ENCODE data around the gene TMEM117. TPM values are rescaled to one million over a fixed set of nuclear protein-coding genes. Genes with fewer than 3 reads are reported as not detected.

Gene TMEM117
- total and polyA plus RNA-seq, 10 of the 15 experiments (the other 5 are each of a cell fraction or from before 2014, with no cell fraction given) = 3.1 to 8.2 (median 6.1) TPM

- no peak for TF ChIP-seq ZNF687 (IDR thresholded peaks at IDR 0.05)
- TF ChIP-seq TCF3 (IDR thresholded peaks at IDR 0.05; ENCODE audit: borderline replicate concordance, insufficient read depth, low read depth, low read length) = no peak
- TF ChIP-seq SREBF1 (IDR thresholded peaks at IDR 0.05; ENCODE audit: low read length) = no peak
- TF ChIP-seq RUNX3 (IDR thresholded peaks at IDR 0.05; ENCODE audit: low read length) = no peak
- TF ChIP-seq RCOR1 (conservative IDR thresholded peaks at IDR 0.05; ENCODE audit: low read depth, low read length) = no peak
- no peak for TF ChIP-seq CEBPZ (IDR thresholded peaks at IDR 0.05; ENCODE audit: low read depth, low read length)
- no peak for TF ChIP-seq PML (IDR thresholded peaks at IDR 0.05; ENCODE audit: low read length)
- no peak for TF ChIP-seq NKRF (conservative IDR thresholded peaks at IDR 0.05)
- TF ChIP-seq, protein P1, sequence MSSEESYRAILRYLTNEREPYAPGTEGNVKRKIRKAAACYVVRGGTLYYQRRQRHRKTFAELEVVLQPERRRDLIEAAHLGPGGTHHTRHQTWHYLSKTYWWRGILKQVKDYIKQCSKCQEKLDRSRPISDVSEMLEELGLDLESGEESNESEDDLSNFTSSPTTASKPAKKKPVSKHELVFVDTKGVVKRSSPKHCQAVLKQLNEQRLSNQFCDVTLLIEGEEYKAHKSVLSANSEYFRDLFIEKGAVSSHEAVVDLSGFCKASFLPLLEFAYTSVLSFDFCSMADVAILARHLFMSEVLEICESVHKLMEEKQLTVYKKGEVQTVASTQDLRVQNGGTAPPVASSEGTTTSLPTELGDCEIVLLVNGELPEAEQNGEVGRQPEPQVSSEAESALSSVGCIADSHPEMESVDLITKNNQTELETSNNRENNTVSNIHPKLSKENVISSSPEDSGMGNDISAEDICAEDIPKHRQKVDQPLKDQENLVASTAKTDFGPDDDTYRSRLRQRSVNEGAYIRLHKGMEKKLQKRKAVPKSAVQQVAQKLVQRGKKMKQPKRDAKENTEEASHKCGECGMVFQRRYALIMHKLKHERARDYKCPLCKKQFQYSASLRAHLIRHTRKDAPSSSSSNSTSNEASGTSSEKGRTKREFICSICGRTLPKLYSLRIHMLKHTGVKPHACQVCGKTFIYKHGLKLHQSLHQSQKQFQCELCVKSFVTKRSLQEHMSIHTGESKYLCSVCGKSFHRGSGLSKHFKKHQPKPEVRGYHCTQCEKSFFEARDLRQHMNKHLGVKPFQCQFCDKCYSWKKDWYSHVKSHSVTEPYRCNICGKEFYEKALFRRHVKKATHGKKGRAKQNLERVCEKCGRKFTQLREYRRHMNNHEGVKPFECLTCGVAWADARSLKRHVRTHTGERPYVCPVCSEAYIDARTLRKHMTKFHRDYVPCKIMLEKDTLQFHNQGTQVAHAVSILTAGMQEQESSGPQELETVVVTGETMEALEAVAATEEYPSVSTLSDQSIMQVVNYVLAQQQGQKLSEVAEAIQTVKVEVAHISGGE (CRISPR knock-in tag; IDR thresholded peaks at IDR 0.05) = no peak
- no peak for TF ChIP-seq GABPA (IDR thresholded peaks at IDR 0.05; ENCODE audit: low read depth)
- TF ChIP-seq FOXK2 (IDR thresholded peaks at IDR 0.05) = no peak
- TF ChIP-seq, protein P2, sequence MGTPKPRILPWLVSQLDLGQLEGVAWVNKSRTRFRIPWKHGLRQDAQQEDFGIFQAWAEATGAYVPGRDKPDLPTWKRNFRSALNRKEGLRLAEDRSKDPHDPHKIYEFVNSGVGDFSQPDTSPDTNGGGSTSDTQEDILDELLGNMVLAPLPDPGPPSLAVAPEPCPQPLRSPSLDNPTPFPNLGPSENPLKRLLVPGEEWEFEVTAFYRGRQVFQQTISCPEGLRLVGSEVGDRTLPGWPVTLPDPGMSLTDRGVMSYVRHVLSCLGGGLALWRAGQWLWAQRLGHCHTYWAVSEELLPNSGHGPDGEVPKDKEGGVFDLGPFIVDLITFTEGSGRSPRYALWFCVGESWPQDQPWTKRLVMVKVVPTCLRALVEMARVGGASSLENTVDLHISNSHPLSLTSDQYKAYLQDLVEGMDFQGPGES (IDR thresholded peaks at IDR 0.05) = no peak
Measured at GRCh38 chr12:43903686-43904085, 67.8 kb downstream of the TMEM117 start (continued).
